T-helper 2 cell treated with Interferon-gamma antibody and Interleukin-4, amounts not matched to agents 100 ng/mL and 5 ng/mL, for 36 hours (primary cell): ENCODE results near the gene CD1D. TPM values are rescaled to one million over a fixed set of nuclear protein-coding genes. Genes with fewer than 3 reads are reported as not detected.
"Not testable (repeated sequence)": the region's sequence is repeated elsewhere in the genome, so short reads cannot be mapped to it uniquely, and the experiment has no call there.

Experiments
- intact Hi-C: fragments of 100-400 bp; cut with micrococcal nuclease; formaldehyde crosslinking; loops from one replicate; pipeline ENCODE4 v1.15.1; 2023
- total RNA-seq: library from RNA; stranded (reverse); gene quantifications from 2 replicates; pipeline ENCODE4 v1.2.3, GENCODE V29; 2022

The CD1D gene
- total RNA-seq, result not detected in 2 replicates

DNA sequence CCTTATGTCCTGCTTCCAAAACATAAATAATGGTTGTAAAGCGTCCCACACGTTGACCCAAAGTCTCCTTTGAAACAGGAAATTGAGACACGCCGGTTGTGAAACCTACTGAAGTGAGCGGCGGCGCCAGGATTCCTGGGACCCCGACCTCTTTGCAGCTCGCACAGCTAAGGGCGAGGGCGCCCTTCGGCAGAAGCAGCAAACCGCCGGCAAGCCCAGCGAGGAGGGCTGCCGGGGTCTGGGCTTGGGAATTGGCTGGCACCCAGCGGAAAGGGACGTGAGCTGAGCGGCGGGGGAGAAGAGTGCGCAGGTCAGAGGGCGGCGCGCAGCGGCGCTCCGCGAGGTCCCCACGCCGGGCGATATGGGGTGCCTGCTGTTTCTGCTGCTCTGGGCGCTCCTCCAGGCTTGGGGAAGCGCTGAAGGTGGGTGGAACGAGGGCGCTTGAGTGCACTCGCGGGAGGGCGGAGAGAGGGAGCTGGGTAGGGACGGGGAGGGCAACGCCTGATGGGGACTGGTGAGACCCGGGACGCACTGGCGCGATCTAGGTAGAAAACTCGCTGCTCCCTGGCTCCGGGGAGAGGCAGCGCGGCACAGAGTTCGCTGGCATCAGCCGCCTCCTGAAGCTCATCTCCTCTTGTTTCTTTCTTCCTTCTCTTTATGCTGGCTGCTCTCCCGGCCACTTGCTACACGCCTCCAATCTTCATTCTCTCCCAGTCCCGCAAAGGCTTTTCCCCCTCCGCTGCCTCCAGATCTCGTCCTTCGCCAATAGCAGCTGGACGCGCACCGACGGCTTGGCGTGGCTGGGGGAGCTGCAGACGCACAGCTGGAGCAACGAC, at the start of gene CD1D:
CD1D (plus strand) TSS at position 155 of the 836 bp plus-strand sequence; CDS start at position 362, 207 bp downstream.
- intact Hi-C loops, result no loop called here

DNA sequence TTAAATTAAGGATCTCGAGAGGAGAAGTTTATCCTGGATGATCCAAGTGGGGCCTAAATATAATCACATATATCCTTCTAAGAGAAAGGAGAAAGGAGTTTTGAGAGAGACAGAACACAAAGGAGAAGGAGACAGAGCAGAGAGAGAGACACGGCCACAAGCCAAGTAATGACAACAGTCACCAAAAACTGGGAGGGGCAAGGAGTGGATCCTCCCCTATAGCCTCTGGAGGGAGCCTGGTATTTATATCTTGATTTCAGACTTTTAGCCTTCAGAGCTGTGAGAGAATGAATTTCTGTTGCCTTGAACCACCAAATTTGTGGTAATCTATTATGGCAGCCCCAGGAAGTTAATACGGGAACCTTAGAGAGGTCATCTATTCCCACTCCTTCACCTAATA, 49.5 kb upstream of the CD1D start:
- intact Hi-C loops, result no loop called here

- intact Hi-C loops, result no loop called here
Measured at GRCh38 chr1:158140764-158141192, 39.9 kb upstream of the CD1D start.

GRCh38 chr1:158145173-158145719, 35.4 kb upstream of the CD1D start:
- intact Hi-C loops, result no loop called here

DNA sequence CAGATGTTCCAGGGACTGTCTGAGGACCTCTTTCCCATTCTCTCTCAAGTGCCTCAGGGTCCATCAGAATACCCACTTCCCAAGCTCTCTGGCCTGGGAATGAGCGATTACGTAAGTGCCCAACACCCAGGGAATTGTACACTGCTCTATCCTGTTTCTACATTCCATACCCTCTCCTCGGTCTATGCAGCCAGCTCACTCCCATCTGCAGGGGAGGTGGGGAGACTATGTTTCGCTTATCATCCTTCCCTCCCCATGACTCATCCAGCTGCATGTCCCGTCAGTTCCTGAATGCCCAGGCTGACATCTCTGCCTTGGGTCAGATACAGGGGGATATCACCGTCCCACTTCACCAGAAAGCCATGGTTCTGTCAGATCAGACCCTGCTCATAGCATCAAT, 34.5 kb upstream of the CD1D start:
- intact Hi-C loops, result no loop called here

GRCh38 chr1:158146739-158147138, 34.0 kb upstream of the CD1D start:
- intact Hi-C loops, result no loop called here

DNA sequence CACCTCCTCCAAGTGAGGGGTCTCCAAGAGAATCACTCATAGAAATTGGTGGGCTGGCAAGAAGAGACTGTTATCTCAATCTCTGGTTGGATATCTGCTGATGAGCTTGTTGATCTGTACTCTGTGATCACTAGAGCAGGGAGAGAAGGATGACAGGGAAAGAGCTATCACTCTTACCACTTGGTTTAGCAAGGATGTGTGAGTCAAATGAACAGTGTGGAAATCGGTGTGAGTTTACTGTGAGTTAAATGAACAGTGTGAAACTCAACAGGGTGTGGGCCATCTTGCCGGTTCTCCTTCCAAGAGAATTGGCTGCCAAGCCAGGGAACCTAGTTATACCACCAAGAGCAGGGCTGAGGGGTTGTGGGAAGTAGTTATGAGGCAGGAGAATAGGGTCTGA, 33.3 kb upstream of the CD1D start:
- intact Hi-C loops, result no loop called here

- intact Hi-C loops, result no loop called here
Measured at GRCh38 chr1:158147869-158148268, 32.8 kb upstream of the CD1D start.

DNA sequence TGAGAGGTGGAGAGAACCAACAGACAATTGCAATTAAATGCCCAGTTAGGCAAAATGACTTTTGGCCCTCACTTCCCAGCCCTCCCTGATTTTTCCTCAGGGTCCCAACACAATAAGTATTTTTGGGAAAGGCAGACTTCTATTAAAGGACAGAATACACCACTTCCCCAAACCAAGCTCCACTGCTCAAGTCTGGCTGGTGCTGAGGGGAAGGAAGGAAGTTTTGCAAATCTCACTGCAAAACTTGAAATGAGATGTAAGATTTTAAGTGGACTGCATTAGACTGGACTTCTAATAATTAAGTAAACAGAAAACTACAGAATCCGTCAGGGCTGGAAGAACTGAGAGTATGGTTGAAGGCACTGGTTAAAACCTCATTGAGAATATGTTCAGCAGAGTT, 32.2 kb upstream of the CD1D start:
- intact Hi-C loops, result no loop called here

- intact Hi-C loops, result no loop called here
Measured at GRCh38 chr1:158149175-158149574, 31.5 kb upstream of the CD1D start.

- intact Hi-C loops, result no loop called here
Measured at GRCh38 chr1:158149577-158150269, 31.0 kb upstream of the CD1D start.

DNA sequence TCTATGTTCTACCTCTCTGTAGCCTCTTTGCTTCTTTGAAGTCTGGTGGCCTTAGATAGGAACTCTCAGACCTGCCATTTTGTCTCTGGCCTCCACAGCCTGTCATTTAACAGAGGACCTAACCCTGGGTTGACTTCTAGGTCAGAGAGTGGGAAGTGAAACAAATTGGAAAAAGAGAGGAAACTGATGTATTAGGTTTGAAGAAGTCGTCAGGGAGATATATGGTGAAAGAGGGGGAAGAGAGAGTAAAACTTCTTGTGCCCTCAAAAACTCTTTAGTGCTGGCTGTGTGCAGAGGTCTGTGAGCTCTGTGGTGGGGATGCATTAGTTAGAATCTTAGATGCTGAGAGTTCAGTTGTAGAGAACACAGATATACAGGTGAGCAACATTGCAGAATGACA, 30.2 kb upstream of the CD1D start:
- intact Hi-C loops, result no loop called here

GRCh38 chr1:158153179-158153578, 27.5 kb upstream of the CD1D start:
- intact Hi-C loops, result no loop called here

GRCh38 chr1:158153746-158154444, 26.8 kb upstream of the CD1D start:
- intact Hi-C loops, result no loop called here

DNA sequence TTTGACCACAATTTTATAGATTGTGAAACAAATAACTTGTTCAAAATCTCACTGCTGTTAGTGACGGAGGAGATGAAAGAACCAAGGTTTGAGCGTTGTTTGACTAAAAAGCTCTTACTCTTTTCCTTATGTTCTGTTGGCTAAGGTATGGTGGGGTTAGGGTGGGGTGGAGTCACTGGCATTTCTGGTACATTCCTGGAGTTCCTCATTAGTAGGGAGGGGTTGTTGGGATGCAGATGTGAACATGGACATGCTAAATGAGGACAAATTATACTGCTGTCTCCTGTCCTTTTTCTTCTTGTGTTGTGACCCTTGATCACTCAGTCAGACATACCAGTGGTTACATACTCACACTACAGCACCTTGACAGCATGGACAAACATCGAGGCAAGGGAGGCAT, 26.2 kb upstream of the CD1D start:
- intact Hi-C loops, result no loop called here

DNA sequence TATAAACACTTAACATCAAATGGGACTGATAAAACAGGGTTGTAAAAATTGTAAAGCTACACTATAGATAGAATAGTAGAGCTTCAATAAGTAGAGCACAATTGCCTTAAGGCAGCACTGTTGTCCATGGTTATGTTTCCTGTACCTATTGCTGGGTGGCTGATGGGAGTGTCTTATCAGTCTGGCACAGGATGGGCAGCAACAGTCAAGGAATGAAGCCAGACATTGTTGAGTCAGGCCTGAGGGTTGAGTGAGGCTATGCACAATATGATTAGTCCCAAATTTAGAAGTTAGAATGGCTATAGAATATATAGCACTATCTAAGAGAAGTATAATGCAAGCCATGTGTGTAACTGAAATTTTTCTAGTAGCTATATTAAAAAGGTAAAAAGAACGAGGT, 25.0 kb upstream of the CD1D start:
- intact Hi-C loops, result no loop called here

DNA sequence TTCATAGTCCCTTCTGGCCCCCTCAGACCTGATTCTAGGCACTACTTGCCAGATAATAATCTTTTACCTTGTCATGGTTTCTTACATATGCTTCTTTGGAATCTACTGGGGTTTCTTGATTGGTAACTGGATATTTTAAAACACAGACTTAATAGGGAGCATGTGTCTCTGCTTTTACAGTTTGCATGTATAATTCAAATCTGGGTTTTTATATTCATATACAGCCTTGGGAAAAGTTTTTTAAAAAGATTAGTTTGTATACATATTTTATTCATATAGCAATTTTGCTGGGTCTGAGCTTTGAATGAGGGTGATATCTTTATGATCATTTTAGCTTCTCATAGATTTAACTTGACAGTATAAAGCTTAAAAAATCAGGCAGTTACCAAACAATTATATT, 21.1 kb upstream of the CD1D start:
- intact Hi-C loops, result no loop called here

GRCh38 chr1:158161446-158161845, 19.2 kb upstream of the CD1D start:
- intact Hi-C loops, result no loop called here

DNA sequence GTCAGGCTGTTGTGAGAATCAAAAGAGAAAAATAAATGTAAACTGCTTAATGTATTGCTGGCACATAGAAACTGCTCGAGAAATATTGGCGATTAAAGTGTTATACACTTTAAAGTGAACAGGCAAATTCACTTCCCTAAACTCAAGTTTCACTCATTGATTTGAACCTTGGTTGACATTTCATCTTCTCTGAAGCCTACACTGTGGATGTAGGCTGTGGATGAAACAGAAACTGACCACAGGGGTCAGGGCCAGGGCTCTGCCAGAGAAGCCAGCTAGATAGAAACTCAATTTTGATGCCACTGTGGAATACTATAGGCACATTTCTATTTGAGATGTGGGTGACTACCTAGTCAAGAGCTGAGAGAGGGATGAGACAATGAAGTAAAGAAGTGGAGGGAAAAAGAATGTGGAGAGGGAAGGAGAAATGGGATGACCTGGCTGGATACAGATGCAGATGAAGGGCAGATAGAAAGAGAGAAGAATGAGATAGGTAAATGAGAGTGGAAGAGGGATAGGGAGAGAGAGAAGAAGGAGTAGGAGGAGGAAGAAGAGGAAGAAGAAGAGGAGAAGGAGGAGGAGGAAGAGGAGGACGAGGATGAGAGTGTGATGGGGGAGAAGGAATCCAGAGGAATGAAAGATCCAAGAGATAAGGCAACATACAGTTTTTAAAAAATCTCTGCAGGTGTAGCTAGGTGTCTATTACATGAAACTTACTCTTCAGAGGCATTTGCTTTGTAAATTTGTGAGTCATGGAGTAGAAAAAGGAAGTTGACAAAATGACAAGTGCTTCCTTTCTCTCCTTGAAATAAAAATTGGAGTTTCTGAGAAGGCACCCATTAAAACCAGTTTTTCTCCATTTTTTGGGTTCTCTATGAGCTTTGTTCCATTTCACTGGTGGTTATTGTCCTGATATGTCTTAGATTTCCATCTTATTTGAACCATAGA, 17.4 kb upstream of the CD1D start:
- intact Hi-C loops, result no loop called here

- intact Hi-C loops, result no loop called here
Measured at GRCh38 chr1:158169105-158169504, 11.6 kb upstream of the CD1D start.

- intact Hi-C loops, result not testable (repeated sequence)
Measured at GRCh38 chr1:158175915-158176314, 4.8 kb upstream of the CD1D start.
